Smooth muscle cell (in vitro differentiated cells): ENCODE results near the gene EIF4ENIF1. TPM values are rescaled to one million over a fixed set of nuclear protein-coding genes. Genes with fewer than 3 reads are reported as not detected.

ENCODE experiments used
- DNase-seq: peaks from one replicate; lab custom pipeline; 2025; ENCODE audit not compliant: unreplicated experiment; lab: John Stamatoyannopoulos, UW
- H2AFZ ChIP-seq: fragments of 200-600 bp; sonication (generic); 2 replicates; pipeline ENCODE4 v1.6.0; 2016; ENCODE audit warnings: antibody characterized with exemption, low read depth, mild to moderate bottlenecking
- H3F3A ChIP-seq: fragments of 200-600 bp; sonication (generic); 2 replicates; pipeline ENCODE4 v1.6.0; 2017; ENCODE audit warnings: antibody characterized with exemption, low read depth
- H3K27ac ChIP-seq: fragments of 200-600 bp; sonication (generic); 2 replicates; pipeline ENCODE4 v1.5.1; 2016; ENCODE audit warnings: low read depth, mild to moderate bottlenecking
- H3K27me3 ChIP-seq: fragments of 200-600 bp; sonication (generic); 2 replicates; pipeline ENCODE4 v1.6.1; 2016; ENCODE audit warnings: low read depth, mild to moderate bottlenecking
- H3K36me3 ChIP-seq: fragments of 200-600 bp; sonication (generic); 2 replicates; pipeline ENCODE4 v1.5.1; 2016; ENCODE audit warnings: low read depth
- H3K4me1 ChIP-seq: fragments of 200-600 bp; sonication (generic); 2 replicates; pipeline ENCODE4 v1.5.1; 2016; ENCODE audit warnings: low read depth
- H3K4me2 ChIP-seq: fragments of 200-600 bp; sonication (generic); 2 replicates; pipeline ENCODE4 v1.6.0; 2016; ENCODE audit warnings: mild to moderate bottlenecking
- H3K4me3 ChIP-seq: fragments of 200-600 bp; sonication (generic); 2 replicates; pipeline ENCODE4 v1.5.1; 2016; ENCODE audit warnings: mild to moderate bottlenecking
- H3K79me2 ChIP-seq: fragments of 200-600 bp; sonication (generic); 2 replicates; pipeline ENCODE4 v1.6.0; 2016; ENCODE audit warnings: low read depth, mild to moderate bottlenecking
- H3K9ac ChIP-seq: fragments of 200-600 bp; sonication (generic); 2 replicates; pipeline ENCODE4 v1.6.0; 2016; ENCODE audit warnings: low read depth
- H3K9me3 ChIP-seq: fragments of 200-600 bp; sonication (generic); replicated peaks from 2 replicates; pipeline ENCODE4 v1.5.1; 2016; ENCODE audit warnings: low read depth
- H4K20me1 ChIP-seq: fragments of 200-600 bp; sonication (generic); 2 replicates; pipeline ENCODE4 v1.6.0; 2016; ENCODE audit warnings: low read depth
- CTCF ChIP-seq: fragments of 200-600 bp; sonication (generic); IDR thresholded peaks from 2 replicates; pipeline ENCODE4 v1.5.1; 2017; ENCODE audit warnings: borderline replicate concordance, mild to moderate bottlenecking, antibody characterized with exemption; ENCODE audit not compliant: insufficient read depth, poor library complexity, severe bottlenecking
- WGBS: methylation state at CpG from one replicate; pipeline ENCODE4 v1.1.7; 2016; ENCODE audit warnings: low lambda C conversion rate; 5-methylcytosine and 5-hydroxymethylcytosine counted together
- polyA plus RNA-seq: library from polyadenylated mRNA; unstranded; fragments of >200 nt; fragmentation: Nextera tagmentation; extraction: Ambion mirVana; gene quantifications from 2 replicates; pipeline ENCODE4 v1.2.1, GENCODE V29; 2016
- total RNA-seq: library from RNA; depleted of rRNA; stranded (reverse); fragments of >200 nt; gene quantifications from 2 replicates; pipeline ENCODE4 v1.2.3, GENCODE V29; 2014

The EIF4ENIF1 gene
- total and polyA plus RNA-seq, 2 experiments from 2014 or later: 11.6 to 15.5 TPM

- Histone ChIP-seq H3K27me3 (no peaks in the 10 kb centered on the region), H3K4me2 (no peak overlapping the region), H3K36me3 (peaks cover 15% of the 10 kb centered on the region), H3K79me2 (peaks cover 72% of the 10 kb centered on the region), H2AFZ (no peak overlapping the region), H3K4me3 (no peak overlapping the region), H3F3A (no peaks in the 10 kb centered on the region), H3K27ac (no peak overlapping the region), H4K20me1 (peaks cover 66% of the 10 kb centered on the region), H3K4me1 (no peaks in the 10 kb centered on the region), H3K9ac (no peak overlapping the region), H3K9me3 (no peaks in the 10 kb centered on the region)
- no peak for DNase-seq
- TF ChIP-seq CTCF: no peak
- 99% methylated on average over 3 of the region's 3 CpGs for WGBS
These were observed 13.8 kb downstream of the EIF4ENIF1 start for GRCh38 chr22:31475800-31476199.

GRCh38 chr22:31474743-31475142 is 14.9 kb downstream of the EIF4ENIF1 start:
- H3K27me3 ChIP-seq: no peaks in the 10 kb centered on the region
- H3K36me3 ChIP-seq: peaks cover 15% of the 10 kb centered on the region
- TF ChIP-seq CTCF: no peak
- H3F3A ChIP-seq: no peaks in the 10 kb centered on the region
- H3K9me3 ChIP-seq: no peaks in the 10 kb centered on the region
- H4K20me1 ChIP-seq: peaks cover 61% of the 10 kb centered on the region
- DNase-seq: no peak
- no peak overlapping the region for H2AFZ ChIP-seq
- 92% methylated on average over 2 of the region's 2 CpGs for WGBS
- H3K4me1 ChIP-seq: no peaks in the 10 kb centered on the region
- H3K4me2 ChIP-seq: no peak overlapping the region
- no peak overlapping the region for H3K27ac ChIP-seq
- H3K4me3 ChIP-seq: no peak overlapping the region
- no peak overlapping the region for H3K9ac ChIP-seq
- peaks cover 69% of the 10 kb centered on the region for H3K79me2 ChIP-seq

- H3K4me2 ChIP-seq: no peak overlapping the region
- TF ChIP-seq CTCF: no peak
- no peaks in the 10 kb centered on the region for H3K4me1 ChIP-seq
- no peaks in the 10 kb centered on the region for H3K9me3 ChIP-seq
- H3K27ac ChIP-seq: no peak overlapping the region
- peaks cover 22% of the 10 kb centered on the region for H4K20me1 ChIP-seq
- no peak overlapping the region for H3K9ac ChIP-seq
- 100% methylated on average over 2 of the region's 2 CpGs for WGBS
- peaks cover 31% of the 10 kb centered on the region for H3K36me3 ChIP-seq
- H3K4me3 ChIP-seq: no peak overlapping the region
- H3K27me3 ChIP-seq: no peaks in the 10 kb centered on the region
- DNase-seq: no peak
- peaks cover 16% of the 10 kb centered on the region for H3K79me2 ChIP-seq
- H3F3A ChIP-seq: no peaks in the 10 kb centered on the region
- no peak overlapping the region for H2AFZ ChIP-seq
These were observed 24.3 kb downstream of the EIF4ENIF1 start for GRCh38 chr22:31465307-31465706.

GRCh38 chr22:31461699-31462098 is 27.9 kb downstream of the EIF4ENIF1 start:
- H3K27me3 ChIP-seq: no peaks in the 10 kb centered on the region
- no peaks in the 10 kb centered on the region for H3F3A ChIP-seq
- no peak overlapping the region for H2AFZ ChIP-seq
- H3K4me1 ChIP-seq: no peaks in the 10 kb centered on the region
- no peak overlapping the region for H3K4me2 ChIP-seq
- no peaks in the 10 kb centered on the region for H3K9me3 ChIP-seq
- WGBS: 98% methylated on average over 3 of the region's 3 CpGs
- peaks cover 32% of the 10 kb centered on the region for H3K36me3 ChIP-seq
- no peak for DNase-seq
- no peak for TF ChIP-seq CTCF
- H4K20me1 ChIP-seq: peaks cover 25% of the 10 kb centered on the region
- H3K79me2 ChIP-seq: peaks cover 4% of the 10 kb centered on the region
- no peak overlapping the region for H3K9ac ChIP-seq
- no peak overlapping the region for H3K4me3 ChIP-seq
- H3K27ac ChIP-seq: no peak overlapping the region
